Activated T-cell treated with anti-CD3 and anti-CD28 coated beads, Interleukin-2, amount 50 U/mL, for 1 hour (primary cell): Measurements from ENCODE around the gene GALNT9.
"Not testable (repeated sequence)": the region's sequence is repeated elsewhere in the genome, so short reads cannot be mapped to it uniquely, and the experiment has no call there.

Source experiments
- DNase-seq: peaks from one replicate; pipeline ENCODE4 v3.0.0-alpha.2; 2020

Gene GALNT9

DNA sequence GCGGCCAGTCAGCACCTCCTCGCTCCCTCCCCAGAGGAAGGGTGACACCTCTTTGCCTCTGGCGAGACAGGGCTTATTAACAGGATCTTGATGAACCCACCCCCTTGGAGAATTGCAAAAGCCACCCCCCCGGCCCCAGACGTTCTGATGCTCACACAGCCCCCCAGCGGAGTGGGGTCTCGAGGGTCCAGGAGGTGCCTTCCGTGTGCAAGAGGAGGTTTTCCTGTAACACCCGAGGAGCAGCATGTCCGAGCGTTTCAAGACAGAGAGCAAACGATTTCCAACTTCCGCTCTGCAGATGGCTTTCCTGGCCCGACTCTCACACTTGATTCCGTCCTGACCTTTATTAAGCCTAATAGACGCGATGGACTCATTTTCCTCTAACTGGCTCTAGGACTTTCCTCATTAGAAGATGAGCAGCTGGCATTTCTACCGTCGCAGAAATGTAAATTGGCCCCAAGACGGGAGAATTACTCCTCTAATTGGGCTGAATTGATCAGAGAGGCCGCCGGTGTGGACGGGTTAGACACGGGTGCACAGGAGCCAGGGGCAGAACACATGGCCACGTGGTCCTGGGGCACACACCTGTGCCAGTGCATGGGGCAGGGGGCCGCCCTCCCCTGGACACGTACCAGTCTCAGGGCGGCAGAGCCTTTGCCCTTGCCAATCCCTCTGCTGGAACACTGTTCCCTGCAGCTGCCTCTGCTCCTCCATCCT lies 100.8 kb downstream of the GALNT9 start:
- DNase-seq, result no peak

DNA sequence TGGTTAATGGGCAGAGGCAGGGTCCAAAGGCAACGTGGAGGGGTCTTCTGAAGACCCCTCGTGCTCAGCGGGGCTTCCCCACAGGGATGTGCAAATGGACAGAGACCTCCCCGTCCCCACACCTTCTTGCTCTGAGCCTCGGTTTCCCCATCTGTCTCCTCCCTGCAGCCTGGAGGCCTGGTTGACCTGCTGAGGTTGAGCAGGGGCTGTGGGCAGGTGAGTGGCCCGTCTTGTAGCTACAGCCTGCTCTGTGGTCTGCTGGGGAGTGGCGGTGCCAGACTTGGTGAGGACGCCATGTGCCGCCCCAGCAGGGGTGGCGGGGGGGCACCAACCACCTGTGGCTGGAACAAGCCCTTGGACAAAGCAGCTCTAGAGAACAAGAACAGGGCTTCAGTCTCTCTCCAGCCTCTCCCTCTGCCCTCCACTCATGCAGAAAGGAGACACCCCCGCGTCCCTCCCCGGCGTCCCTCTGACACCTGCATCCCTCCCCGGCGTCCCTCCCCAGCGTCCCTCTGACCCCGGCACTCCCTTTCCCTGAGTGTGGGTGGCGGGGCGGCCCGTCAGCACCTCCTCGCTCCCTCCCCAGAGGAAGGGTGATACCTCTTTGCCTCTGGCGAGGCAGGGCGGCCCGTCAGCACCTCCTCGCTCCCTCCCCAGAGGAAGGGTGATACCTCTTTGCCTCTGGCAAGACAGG lies 101.5 kb downstream of the GALNT9 start:
- no peak for DNase-seq

DNA sequence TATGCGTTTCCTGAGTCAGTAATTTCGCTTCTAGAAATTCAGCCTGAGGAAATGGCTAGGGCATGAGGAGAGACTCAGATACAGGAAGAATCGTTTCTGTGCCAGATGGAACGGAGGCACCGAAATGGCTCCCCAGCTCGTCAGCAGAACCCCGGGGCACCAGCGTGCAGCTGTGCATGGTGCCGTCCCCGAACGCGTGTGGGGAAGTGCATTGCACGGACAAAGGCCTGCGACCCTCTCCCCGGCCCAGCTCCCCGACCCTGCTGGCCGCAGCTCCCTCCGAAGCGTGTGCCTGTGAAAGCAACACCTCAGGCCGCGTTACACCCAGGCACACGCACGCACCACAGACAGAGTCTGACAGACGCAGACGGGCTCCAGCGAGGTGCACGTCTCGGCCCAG lies 102.3 kb downstream of the GALNT9 start:
- DNase-seq, result no peak

DNA sequence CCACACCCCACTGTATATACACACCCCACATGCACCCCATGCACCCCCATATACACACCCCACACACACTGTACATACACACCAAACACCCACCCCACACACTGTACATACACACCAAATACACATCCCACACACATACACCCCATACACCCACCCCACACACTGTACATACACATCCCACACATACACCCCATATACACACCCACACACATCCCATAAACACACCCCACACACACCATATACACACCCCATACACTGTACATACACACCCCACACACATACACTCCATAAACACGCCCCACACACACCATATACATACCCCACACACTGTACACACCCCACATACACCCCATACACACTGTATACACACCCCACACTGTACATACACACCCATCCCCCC lies 102.8 kb downstream of the GALNT9 start:
- no peak for DNase-seq

DNA sequence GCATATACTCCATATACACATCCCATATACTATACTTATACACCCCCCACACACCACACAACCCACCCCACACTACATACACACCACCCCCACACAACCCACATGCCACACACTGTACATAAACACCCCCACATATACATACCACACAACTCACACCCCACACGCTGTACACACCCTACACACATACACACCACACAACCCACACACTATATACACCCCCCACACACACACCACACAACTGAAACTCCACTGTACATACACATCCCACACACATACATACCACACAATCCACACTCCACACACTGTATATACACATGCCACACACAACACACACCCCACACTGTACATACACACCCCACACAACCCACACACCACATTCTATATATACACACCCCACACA lies 104.2 kb downstream of the GALNT9 start:
- no peak for DNase-seq

DNA sequence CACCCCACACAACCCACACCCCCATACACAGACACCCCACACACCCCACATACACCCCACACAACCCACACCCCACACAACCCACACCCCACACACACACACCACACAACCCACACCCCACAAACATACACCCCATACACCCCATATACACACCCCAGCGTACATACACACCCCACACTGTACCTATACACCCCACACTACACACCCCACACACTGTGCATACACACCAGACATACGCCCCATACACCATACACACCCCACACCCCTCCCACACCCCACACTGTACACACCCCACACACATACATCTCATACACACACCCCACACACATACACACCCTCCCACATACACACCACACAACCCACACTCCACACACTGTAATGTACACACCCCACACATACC lies 104.9 kb downstream of the GALNT9 start:
- no peak for DNase-seq

DNA sequence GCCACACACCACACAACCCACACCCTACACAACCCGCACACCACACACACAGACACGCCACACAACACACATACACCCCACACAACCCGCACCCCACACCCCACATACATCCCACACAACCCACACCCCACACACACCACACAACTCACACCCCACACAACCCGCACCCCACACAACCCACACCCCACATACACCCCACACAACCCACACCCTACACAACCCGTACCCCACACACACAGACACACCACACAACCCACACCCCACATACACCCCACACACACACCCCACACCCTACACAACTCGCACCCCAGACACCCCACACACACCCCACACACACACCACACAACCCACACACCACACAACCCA lies 106.6 kb downstream of the GALNT9 start:
- DNase-seq, result no peak

DNA sequence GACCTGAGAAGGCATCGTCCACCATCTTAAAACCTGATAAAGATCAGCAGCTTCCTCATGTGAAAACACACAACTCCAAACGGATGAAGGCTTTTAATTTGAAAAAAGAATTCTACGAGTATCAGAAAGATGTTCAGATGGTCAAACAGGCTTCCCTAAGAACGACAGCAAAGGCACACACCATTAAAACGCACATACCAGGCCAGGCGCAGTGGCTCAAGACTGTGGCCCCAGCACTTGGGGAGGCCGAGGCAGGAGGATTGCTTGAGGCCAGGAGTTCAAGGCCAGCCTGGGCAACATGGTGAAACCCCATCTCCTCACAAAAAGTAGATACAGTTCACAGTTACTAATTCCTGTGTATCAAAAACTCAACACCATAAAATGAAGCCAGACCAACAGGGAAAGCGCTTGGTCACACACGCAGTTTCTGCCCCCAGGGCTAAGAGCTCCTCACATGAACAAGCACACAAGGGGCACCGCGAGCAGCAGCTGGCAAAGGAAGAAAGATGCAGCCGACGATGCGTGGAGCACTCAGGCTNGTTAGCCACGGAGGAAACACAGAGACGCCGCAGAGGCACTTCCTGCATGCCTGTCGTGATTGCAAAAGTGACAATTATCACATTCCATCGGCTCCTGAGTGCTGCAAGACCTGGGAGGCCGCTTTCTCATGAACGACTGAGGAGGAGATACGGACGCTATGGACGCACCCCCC lies 107.1 kb downstream of the GALNT9 start:
- DNase-seq, result peak; percentile 52

DNA sequence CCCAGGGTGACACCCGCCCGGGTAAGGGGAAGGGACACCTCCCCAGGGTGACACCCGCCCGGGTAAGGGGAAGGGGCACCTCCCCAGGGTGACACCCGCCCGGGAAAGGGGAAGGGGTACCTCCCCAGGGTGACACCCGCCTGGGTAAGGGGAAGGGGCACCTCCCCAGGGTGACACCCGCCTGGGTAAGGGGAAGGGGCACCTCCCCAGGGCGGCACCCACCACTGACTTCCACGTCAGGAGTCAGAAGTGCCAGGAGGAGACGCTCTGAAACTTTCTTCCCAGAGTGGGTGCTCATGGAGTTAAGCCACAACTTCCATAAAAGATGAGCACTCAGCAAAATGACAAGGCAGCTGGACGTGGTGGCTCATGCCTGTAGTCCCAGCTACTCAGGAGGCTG lies 109.6 kb downstream of the GALNT9 start:
- DNase-seq, result not testable (repeated sequence)

DNA sequence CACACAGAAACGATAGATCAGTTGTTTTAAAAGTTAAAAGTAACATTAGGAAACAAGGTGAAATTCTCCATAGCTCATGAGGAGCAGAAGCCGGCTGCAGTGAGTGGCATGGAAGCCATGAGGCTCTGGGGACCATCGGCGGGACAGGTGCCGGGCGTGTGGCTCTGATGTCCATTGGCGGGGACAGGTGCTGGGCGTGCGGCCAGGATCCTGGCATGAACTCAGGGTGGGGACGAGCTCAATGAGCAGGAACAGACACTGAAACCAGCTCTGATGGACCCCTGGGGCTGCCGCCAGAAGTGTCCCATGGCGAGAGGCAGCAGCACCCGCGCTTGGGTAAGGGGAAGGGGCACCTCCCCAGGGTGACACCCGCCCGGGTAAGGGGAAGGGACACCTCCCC lies 110.1 kb downstream of the GALNT9 start:
- DNase-seq, result no peak

DNA sequence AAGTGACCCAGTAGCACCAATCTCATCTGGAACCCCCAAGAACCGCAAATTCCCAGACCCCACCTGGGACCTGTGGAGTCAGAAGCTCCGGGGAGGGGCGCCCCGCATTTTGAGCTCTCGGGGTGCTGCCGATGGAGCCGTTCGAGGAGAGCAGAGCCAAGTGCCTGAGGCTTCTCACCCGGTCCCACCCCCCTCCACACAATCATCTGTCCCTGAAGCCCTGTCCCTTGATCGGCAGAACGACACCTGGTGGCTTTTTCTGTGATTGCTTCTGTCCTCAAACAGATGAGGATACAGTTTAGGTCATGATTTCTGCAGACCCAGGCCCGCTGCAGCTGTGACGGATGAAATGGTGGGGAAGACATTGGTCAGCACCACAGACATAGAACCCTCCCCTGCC lies 110.5 kb downstream of the GALNT9 start:
- peak; percentile 40 for DNase-seq

DNA sequence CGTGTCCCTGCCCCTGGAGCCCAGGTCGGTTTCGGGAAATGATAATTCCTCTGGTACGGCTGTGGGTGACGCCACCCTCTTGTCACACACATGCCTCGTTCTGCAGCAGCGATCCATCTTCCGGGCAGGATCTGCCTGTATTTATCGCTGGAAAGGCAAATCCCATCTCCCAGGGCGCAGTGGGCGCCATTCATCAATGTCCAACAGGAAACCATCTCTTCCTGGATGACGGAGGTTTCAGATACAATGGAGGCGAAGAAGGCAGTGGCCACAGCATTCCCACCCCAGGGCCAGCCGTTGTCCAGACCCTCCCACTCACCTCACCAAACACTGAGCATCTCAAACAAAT lies 110.9 kb downstream of the GALNT9 start:
- no peak for DNase-seq

DNA sequence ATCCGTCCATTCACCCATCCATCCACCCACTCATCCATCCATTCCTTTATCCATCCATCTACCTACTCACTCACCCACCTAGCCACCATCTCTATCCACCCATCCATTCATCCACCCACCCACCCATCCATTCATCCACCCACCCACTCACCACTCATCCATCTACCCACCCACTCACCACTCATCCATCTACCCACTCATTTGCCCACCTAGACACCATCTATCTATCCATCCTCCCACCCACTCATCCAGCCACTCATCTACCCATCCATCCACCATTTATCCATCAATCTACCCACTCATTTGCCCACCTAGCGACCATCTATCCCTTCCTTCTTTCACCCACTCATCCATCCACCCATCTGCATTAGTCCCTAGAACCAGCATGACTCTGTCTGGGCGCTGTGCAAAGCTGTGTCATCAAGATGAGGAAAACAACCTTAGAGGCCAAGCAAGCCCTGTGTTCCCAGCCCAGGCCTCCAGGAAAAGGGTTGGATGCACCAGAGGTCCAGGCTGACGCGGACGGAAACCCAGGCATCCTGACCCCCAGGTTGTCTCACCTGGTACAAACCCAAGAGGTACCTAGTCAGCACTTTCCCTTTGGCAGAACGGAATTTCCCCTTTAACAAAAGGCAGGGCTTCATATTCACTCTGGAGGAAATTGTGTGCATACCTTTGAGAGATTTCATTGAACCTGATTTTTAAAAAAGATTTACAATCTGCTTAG lies 111.4 kb downstream of the GALNT9 start:
- DNase-seq, result no peak

DNA sequence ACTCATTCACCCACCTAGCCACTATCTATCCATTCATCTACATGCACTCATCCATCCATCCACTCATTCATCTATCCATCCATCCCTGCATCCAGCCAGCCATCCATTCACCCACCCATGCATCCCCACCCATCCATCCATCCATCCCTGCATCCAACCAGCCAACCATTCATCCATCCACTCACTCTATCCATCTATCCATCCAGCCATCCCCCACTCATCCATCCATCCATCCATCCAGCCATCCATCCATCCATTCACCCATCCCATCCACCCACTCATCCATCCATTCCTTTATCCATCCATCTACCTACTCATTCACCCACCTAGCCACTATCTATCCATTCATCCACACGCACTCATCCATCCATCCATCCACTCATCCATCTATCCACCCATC lies 112.0 kb downstream of the GALNT9 start:
- DNase-seq, result no peak

DNA sequence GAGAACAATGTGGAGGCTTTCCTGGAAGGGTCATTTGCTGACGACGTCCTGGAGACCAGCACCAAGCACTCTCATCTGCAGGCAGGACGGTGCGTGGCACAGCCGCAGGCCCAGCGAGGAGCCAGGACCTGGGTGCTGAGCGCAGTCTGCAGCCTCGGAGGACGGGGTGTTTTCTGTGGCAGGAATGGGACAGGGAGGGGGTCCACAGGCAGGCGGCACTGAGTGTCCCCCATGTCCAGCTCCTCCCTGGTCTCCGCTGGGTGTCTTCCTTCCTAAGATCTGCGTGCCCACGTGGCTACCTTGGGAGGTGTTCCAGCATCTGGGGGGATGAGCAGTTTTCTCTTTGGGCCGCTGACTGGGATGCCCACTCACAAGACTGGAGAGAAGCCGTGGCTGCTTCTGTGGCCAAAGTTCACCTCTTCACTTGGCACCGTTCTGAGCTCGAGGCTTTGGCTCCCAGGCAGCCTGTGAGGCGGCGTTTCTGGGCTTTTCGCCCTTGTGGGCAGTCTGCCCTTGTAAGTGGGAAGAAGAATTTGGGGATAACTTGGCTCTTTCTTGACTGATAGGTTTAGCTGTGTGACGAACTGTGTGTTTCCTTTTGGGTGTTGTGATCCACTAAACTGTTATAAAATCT lies 112.9 kb downstream of the GALNT9 start:
- no peak for DNase-seq

DNA sequence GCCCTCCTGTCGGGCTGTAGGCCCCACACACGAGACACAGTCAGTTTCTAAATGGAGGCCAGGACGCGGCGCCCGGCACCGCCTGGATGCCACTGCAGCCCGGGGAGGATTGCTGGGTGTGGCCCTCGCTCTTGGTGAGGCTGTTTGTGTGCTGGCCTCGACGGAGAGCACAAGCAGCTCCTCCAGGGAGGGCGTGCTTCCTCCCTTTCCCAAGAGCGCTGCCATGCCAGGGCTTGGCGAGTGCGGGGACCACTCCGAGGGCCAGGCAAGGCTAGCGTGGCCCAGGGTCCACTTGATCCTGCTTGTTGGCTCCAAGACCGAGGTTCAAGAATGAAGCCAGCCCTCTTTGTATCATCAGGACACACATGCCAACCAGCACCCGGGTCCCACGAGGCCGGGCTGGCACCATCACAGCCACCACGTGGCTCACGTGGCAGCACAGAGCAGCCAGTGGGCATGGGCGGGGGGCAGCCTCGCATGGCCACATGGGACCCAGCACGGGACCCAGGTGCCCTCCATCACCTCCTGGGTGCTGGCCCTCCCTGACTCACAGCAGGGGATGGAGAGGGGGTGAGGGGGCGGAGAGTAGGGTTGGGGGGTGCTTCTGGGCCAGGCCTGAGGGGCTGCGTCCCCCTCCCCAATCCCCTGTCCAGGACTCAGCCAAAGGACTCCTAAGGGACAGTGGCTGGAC lies 113.9 kb downstream of the GALNT9 start:
- no peak for DNase-seq

DNA sequence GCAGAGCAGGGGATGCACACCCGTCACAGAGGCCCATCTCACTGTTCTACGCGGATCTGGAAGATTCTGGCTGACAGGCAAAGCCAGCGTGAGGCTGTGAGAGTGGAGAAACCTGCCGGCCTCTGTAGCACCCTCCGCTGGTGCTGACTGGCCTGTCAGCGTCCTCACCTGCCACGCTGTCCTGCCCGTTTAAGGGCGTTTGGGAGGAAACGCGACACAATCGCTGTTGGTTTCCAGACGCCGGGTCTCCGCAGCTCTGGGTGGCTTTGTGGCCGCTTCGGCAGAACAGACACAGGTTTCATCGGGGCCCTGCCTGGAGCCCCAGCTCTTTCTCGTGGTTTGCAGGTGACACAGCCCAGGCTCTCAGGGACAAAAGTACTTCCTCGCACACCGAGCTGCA lies 114.5 kb downstream of the GALNT9 start:
- no peak for DNase-seq

DNA sequence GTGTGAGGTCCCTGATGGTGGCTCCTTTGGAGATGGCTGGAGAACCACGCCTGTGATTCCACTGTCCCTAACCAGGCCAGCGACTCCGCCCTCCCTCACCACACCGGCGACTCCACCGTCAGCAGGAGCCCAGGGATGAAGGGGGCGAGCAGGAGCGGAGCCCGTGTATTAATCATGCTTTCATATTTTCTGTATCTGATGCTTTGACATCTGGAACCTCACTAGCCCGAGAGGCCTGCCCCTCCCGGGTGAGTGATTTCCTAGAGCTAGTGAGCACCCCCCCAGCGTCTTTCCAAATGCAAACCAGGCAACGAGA lies 115.3 kb downstream of the GALNT9 start:
- DNase-seq, result no peak

DNA sequence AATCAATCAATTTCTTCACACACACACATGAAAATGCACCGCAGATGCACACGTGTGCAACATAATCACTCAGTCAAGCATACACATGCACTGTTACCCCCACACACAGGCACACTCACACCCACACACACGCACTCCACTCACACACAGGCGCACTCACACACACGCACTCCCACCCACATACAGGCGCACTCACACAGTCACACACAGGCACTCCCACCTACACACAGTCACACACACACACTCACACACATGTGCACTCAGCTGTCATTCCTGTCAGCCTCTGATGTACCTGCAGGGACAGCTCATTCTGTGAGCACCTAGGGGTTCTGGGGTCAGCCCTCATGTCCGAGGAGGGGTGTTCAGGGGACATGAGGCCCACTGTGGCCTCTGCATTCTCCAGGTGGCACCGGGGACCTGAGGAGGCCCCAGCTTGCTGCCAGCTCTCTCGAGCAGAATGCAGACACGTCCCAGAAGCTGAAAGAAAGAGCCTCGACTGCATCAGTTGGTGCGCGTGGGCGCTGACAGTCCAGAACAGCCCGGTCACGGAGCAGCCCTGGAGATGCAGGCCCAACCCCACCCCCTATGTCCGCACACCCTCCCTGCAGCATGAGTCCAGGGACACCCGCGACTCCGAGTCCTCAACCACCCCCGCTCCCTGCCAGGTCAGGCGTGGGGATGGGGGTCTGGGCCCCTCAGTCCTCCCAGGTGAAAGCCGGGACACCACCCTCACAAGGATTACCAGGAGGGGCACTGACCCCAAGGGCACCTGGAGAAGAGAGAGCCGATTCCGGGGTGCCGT lies 115.8 kb downstream of the GALNT9 start:
- DNase-seq, result no peak

DNA sequence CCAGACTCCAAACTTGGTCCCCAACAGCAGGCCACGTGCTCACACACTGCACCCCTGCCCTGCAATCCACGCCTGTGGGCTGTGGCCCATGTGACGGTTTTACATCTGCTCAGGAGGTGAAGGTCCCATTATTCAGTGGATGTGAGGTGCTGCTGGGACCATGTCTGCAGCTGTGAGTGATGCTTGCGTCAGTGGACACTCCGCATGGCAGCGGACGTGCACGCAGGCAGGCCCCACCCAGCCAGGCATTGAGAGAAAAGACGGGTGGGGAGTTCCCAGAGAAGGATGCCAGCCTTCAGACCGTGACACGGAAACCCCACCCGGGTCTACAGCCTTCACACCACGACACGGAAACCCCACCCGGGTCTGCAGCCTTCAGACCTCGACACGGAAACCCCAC lies 117.6 kb downstream of the GALNT9 start:
- no peak for DNase-seq

DNA sequence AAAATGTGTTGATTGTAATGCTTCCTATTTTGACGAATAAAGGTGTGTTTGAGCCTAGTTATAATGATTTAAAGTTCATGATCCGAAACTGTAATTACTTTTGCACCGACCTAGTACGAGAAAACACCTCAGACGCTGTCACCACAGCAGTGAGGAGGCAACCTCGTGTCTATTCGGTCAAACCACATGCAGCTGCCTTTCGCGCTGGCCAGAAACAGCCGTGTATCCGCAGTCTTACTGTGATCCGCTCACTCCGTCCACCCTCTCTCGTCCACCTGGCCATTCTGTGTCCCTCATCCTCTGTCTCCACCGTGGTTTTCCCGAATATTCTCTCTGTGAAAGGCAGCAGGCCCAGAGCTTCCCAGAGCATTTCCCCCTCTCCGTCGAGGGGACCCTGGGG lies 118.1 kb downstream of the GALNT9 start:
- no peak for DNase-seq
